Activated T-cell treated with anti-CD3 and anti-CD28 coated beads, Interleukin-2, amount 50 U/mL, for 1 hour (primary cell): ENCODE measurements around the gene TNFAIP2.
"Not testable (repeated sequence)": the region's sequence is repeated elsewhere in the genome, so short reads cannot be mapped to it uniquely, and the experiment has no call there.

Experiments
- DNase-seq: peaks from one replicate; pipeline ENCODE4 v3.0.0-alpha.2; 2020

Gene TNFAIP2

DNA sequence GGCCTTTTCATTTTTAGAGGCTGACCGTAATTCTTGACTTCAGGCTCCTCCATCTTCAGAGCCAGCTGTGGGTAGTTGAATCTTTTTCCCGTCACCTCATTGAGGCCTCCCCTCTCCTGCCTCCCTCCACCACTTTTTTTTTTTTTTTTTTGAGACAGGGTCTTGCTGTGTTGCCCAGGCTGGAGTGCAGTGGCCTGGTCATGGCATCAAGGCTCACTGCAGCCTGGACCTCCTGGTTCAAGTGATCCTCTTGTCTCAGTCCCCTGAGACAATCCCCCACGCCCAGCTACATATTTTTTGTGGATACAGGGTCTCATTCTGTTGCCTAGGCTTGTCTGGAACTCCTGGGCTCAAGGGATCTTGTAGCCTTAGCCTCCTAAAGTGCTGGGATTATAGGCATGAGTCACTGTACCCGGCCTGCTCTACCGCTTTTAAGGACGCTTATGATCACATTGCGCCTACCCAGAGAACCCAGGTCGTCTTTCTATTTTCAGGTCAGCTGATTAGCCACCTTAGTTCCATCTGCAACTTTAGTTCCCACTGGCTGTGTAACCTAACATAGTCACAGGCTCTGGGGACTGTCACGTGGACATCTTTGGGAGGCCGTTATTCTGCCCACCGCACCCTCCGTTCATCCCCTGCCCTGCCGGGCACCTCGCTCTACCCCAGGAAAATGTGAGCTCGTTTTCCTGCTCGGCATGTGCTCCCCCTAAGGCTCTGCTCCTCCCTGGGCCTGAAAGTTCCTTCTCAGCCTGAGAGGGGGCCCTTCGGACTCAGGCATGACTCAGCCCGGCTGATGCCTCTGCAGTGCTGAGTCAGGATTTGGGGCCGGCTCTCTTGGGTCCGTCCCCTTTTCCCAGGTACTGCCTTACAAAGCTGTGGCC lies 13.4 kb downstream of the TNFAIP2 start:
- DNase-seq = no peak

DNA sequence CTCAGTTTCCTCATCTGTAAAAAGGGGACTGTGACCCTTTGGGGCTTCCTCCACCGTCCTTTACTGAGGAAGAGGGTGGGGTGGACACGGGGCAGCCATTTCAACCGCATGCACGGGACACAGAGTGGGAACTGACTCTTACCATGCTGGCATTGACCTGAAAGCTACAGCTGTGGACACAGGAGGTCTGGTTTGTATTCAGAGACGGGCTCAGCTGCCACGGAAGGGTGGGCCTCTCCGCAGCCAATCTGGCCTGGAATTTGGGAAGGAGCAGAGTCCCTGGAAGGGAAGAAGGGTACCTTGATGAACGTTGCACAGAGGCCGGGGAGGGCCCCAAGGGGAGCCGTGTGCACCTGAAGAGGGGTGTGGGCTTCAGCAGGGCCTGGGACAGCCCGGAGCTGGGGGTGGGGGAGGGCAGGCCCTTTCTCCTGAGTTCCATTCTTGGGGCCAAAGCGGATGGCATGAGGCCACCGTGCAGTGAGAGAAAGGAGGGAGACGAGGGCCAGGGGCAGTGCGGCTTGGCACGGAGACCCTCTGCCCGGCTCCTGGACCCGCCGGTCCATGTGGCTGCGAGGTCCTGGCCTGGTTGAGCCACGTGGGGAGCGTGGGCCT lies 14.5 kb downstream of the TNFAIP2 start:
- DNase-seq = no peak

DNA sequence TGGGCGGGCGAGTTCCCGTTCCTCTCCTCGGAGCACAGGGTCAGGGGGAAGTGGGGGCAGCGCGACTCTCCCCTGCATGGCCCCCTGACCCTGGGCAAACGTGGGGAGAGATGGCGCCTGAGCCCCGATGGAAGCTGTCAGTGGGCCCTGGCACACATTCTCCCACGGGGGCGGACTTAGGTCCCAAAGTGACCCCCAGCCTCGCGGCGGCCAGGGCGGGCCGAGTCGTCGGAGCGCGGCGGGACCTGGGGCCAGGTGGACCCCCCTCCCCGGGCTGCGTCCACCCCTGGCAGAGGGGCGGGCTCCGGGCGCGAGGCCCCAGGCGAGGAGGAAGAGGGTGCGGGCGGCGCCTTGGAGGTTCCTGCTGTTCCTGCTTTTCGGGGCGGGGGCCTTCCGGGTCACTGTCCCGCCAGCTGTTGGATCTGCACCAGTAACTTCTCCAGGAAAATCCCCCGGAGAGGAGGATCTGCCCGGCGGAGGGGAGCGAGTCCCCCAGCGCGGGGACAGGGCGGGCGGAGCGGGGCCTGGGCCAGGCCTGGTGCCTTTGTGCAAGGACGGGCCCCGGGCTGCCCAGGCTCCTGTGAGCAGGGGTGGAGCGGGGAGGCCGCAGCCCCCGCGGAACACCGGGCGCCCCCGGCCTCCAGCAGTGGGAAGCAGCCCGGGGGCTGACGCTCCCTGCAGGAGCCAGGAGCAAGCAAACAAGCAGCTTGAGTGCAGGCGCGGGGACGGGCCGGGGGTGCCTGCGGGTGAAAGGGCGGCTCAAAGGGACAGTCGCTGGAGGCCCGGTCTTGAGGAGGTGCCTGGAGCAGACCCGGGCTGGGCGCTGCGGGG lies 15.3 kb downstream of the TNFAIP2 start:
- DNase-seq = no peak

DNA sequence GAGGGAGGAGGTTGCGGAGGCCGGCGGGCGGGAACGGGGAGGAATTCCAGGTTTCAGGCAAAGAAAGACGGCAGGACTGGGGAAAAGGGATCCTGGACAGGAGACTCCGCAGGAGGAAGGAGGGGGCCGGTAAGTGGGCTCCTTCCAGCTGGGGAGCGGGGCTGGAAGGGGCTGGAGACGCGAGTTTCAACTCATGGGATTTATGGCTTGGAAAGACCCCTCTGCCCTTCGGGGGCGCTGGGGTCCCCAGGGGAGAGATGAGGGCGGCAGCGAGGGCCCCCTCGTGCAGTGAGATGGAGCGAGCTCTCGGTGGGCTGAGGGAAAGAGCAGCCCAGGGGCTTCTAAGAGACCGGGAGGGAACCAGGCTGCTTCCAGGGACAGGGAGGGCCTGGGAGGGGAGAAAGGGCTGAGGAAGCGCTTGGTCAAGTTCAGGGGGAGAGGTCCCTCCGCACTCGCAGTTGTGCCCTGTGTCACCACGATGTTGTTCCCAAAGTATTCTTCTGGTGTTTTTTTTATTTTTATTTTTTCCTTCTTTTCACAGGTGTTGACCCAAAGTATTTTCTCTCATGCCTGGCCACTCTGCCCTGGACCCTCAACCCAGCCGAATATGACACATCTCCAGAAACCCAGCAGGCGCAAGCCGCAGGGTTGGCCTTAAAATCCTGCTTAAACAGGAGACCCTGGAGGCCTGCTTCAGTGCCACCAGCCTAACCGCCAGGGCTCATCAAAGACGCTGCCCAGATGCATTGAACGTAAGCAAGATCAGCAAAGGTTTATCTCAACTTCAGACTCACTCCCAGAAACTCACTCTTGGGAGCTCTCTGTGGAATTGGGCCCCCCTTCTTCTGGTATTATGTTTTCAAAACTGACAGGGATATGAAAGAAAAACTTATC lies 16.1 kb downstream of the TNFAIP2 start:
- DNase-seq = no peak

DNA sequence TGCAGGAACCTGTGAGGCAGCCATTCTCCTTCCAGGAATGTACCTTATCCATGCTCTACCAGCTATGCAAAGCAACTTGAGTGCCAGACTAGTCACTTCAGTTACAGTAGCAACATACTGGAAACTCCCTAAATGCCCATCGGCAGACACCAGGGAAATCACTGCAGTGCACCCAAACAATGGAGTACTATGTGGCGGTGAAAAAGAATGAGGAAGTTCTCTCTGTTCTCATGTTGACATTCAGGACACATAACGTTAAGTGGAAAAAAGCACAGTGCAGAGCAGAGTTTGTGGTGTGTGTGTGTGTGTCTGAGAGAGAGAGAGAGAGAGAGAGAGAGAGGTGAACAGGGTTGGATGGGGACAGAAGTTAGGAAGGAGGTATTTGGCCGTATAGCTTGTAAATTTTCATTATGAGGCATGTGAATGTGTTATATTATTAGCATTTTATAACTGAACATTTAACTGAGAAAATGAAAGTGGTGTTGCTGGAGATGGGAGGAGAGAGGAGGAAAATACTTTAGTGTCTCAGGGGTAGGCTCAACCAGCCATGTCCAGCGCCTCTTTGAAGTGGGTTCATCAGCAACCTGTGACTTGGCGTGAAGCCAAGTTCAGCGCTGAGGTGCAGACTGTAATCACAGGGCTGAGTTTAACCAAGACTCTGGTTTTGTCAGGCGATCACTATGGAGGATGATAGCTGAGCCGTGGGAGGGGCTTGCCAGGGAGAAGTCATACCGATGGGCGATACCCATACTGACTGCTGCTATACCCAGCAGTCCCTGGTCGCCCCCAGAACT lies 17.3 kb downstream of the TNFAIP2 start:
- DNase-seq = no peak

DNA sequence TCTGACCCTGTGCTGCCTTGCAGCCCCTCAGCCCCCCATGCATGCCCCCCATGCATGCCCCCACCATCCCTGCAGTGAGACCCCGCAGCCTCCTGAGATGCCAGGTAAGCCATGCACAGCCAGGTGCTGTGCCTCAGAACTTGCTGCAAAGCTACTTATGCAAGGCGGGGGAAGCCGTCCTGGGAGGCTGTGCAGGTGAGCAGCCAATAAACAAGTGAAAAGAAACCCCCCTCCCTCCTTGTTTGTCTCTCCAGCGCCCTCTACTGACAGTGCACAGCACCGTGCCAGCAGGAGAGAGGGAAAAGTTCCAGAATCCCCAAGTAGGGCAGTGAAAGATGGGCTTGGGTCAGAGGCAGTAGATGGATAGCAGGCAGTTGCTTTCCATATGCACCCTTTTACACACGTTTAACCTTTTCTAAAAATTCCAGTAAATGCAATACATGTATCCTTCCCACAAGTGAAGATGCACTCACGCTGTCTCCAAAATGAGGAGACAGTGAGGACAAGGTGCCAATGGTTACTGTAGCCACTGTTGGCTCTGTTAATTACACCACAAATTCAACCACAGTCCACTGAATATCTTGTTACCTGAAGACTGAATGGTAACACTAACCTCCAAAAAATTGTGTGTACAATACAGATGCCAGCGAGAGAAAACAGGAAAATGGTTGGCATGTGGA lies 18.0 kb downstream of the TNFAIP2 start:
- no peak for DNase-seq

DNA sequence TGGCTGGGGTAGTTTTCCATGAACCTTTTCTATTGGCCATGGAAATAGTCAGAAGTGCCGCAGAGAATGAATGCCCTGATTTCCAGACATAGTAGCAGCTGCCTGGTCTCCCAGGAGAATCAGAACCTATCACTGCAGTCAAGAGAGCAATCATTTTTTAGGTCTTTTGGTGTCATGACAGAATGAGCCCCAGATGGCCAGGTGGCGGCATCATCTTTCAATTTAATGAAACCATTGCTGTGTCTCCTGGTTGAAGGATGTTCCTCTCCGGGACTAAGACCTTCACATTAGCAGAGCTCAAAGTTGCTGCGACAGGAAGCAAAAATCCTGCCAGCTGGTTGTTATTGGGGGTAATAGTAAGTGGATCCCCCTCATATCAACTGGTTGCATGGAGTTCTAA lies 18.8 kb downstream of the TNFAIP2 start:
- no peak for DNase-seq

DNA sequence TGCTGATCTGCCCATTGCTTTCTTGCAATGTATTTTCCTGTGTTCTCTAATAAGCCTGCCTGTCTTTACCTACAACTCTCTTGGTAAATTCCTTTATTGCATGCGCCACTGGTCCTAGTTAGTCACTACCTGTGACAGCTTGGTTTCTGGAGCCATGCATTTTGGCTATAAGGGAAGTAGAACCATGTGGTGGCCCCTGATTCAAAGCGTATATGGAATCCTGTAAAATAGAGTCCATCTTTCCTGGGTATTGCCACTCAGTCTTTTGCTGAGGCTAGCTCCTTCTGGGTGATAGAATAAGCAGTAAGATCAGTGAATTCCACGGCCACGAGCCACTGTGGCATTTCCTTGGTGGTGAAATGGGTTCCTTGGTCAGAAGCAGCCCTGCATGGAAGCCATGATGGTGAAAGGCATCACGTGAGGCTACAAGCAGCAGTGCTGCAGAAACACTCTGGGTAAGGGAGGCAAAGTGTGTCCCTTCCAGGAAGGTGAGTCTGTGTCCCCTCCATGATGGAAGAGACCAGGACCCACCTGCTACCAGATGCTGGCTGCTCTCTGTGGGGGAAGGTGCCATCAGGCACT lies 19.6 kb downstream of the TNFAIP2 start:
- DNase-seq = no peak

DNA sequence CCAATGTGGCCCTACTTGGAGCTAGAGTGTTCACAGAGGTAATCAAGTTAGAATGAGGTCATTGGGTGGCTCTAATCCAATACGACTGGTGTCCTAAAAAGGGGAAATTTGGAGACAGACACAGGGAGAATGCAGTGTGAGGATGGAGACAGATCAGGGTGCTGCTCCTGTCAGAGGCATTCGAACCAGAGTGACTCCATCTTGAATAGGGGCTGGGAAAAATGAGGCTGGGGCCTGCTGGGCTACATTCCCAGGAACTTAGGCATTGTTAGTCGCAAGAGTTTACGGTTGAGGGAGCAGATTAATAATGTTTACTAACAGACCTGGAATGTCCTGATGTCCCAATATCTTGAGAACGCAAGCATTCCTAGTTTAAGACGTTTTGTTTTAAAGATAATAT lies 20.2 kb downstream of the TNFAIP2 start:
- DNase-seq = no peak

DNA sequence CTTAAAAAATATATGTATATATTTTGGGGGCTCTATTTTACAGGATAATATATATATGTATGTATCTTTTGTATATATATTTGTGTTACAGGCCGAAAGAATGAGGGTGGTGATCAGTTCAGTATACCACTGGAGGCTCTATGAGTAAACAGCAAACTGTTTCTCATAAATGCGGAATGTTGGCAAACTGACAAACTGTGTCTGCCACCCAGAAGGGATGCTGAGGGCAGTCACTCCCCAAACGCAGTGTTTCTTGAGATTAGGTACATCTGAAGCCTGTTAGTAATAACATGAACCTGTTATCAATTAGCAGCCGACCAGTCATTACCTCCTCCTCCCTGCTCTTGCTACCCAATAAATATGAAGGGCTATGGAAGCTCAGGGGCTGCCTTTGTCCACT lies 20.8 kb downstream of the TNFAIP2 start:
- no peak for DNase-seq

DNA sequence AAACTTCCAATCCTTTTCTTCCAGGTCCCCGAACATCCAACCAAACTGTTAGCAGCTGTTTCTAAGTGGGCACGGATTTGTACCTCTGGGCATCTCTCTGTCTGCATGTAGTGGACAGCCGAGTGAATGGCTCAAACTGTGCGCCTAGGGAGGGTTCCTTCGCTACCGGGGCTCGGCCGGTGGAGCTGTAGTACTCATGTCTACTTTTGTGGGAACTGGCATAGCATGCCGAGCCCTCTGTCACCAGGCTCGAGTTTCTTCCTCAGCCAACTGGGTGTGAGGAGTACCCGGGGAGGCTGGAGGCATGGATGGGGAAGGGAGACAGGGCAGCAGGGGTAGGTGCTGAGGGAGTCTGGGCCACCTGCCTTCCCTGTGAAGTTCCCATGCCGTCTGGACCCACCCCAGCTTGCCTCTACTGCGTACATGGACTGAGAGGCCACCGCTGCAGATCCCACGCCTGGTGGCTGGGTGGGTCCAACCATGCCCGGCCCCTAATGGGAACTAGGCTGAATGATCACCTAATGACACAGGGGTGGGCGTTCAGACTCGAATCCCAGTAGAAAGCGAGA lies 23.0 kb downstream of the TNFAIP2 start:
- DNase-seq = no peak

DNA sequence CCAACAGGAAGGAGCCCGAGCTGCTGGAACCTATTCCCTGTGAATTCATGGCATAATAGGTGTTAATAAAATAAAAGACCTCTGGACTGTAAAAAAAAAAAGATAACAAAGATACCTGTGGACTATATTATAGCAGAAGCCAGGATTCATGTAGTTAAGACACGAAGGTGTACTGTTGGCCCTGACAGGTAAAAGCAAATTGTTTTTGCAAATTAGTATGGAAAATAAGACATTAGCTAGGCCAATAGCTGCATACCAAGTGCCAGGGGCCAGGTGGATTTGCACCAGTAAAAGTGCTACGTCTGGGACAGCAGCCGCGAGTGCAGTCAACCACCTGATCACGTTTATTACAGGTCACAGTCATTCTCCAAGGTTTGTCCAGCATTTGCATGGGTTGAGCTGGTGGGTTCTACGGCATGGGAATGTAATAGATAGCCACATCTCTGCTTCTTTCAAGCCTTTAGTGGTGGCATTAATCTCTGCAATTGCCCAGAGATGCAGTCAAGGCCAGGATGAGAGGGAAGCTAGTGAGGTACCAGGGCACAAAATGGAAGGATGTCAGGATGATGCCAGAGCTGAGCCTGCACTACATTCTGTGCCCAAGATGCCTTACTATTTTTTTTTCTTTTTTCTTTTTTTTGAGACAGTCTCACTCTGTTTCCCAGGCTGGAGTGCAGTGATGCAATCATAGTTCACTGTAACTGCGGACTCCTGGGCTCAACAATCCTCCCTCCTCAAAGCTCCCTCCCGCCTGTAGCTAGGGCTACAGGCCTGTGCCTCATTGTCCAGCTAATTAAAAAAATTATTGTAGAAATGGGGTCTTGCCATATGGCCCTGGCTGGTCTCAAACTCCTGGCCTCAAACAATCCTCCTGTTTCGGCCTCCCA lies 26.3 kb downstream of the TNFAIP2 start:
- DNase-seq = no peak

DNA sequence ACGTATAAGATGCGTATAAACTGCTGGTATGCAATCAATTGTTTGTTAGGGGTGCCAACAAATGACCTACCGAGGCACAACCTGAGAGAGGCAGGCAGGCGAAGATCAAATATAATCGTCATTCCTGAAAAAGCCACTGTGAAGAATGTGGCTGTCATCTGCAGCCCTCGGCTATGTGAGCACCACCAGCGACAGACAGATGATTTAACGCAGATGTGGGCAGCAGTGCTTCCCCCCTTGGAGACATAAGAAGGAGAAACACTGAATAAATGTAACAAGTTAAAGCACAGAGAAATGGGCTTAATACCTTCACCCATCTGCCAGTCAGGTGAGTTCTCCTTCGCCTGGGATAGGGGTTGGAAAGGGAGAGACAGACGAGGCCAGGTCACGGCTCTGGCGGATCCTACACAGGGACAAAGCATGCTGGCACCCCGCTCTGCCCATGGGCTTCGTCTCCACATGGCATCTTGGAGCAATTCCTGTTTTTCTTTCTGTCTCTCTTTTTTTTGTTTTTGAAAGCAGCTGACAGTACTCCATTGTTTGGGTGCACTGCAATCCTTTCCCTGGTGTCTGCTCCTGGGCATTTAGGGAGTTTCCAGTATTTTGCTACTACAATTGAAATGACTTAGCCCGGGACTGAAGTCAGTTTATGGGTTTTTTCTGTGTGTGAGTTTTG lies 28.1 kb downstream of the TNFAIP2 start:
- no peak for DNase-seq

DNA sequence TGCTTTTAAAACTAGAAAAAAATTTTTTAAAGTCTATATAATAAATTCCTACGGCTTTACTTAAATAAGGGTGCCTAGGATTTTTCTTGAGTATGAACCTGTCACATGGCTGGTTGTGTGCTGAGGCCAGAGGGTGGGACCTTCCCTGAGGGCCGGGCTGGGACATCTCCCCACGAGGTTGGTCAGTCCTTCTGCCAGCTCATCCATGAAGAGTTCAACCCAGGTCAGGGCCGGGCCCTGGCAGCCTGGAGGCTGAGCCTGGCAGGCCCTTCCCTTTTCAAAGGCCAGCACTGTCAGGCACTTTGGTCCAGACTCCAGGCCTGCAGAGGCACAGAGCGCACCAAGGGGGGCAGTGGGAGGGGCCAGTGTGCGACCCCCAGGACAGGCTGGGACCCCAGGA lies 31.7 kb downstream of the TNFAIP2 start:
- DNase-seq = no peak

DNA sequence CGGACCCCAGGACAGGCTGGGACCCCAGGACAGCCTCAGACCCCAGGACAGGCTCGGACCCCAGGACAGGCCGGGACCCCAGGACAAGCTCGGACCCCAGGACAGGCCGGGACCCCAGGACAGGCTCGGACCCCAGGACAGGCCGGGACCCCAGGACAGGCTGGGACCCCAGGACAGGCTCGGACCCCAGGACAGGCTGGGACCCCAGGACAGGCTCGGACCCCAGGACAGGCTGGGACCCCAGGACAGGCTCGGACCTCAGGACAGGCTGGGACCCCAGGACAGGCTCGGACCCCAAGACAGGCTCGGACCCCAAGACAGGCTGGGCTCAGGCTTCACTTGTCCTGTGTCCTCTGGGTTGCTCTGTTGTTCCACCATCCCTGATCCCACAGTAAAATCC lies 32.2 kb downstream of the TNFAIP2 start:
- DNase-seq = not testable (repeated sequence)

DNA sequence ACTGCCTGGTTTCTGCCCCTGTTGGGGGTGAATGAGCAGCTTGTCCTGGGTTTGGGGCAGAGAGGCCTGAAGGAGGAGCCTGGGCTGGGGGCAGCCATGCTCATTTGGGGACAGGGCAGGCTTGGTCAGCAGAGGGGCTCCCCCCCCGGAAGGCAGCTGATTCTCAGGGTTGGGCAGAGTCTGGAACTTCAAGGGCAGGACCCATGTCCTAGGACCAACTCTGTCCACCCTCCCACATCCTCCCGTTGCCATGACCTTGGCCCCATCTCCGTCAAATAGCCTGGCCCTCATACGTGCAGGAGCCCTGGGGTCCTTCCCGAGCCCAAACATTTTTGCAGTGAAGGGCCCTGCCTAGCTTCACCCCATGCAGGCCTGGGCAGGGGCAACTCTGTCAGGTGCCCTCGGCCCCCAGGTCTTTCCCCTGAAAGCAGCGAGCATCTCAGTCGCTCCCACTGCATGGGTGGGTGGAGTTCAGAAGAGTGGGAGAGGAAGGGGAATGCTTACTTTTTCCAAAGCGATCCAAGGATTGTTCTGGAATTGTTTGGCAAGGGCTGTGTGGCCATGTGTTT lies 32.6 kb downstream of the TNFAIP2 start:
- no peak for DNase-seq

DNA sequence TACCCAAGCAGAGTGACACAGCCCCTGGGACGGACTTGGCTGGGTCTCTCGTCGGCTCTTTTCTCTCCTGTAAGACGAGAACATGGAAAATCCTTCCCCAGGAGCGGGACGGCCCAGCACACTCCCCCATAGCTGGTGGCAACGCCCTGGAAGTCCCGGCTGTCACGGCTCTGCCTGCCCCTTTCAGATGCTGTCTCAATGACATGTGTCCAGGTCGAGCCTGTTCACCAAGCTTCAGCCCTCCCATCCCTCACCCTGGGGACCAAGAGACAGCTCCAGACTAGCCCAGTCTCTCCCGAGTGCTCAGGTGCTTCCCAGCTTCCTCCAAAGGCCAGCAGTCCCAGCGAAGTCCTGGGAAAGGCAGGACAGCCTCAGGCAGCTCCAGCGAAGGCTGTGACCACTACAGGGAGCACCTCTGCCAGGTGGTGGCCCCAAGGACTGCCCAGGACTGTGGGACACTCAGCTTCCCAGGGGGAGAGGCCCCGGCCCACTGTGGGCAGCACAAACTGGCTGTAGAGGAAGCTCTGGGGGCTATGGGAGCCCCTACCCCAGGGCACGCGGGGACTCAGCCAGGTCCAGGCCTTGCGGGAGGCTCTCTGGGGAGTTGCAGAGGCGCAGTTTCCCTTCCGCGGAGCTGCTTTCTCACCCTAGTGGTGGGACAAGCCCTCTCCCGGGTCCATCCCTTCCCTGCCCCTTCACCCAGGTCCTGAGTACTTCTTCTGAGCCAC lies 33.6 kb downstream of the TNFAIP2 start:
- no peak for DNase-seq

DNA sequence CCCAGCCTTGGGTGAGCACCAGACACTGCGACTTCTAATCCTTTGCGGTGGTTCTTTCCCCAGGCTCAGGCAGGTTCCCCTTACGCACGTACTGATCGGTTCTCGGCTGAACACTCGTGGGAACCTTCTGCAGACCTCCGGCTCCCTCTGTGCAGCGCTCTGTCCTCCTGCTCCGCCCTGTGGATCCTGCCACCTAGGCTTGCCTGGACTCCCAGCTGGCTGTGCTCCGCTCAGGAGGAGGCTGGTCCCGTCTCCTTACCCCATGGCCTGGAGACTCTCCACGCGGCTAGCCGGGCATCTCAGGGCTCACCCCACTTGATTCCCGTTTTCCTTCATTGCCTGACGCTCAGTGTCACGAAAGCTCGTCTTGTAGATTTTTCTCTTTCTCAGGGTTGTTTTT lies 34.7 kb downstream of the TNFAIP2 start:
- no peak for DNase-seq
